T follicular helper cell (primary cell): ENCODE results near the gene NBEA.

Experiments used
- DNase-seq: peaks from one replicate; pipeline ENCODE4 v3.0.0-alpha.2; 2020; ENCODE audit warnings: low read depth

NBEA gene

DNA sequence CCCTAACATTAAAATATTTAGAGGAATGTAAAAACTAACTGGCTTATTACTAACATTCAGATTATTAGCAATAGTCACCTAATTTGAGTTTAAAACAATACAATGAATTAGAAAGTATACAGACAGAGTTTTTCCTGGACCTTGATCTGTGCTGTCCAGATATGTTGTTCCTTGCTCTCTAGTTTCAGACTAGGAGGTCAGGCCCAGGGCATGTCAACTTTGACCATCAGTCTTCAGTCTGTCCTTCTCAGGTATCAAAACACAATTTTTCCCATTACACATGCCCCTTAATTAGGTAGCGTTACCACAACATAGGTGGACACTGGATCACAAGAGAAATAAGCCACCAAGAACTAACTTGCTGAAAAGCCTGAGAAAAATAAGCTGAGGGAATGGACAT is 337.4 kb downstream of the NBEA start:
- DNase-seq: no peak

DNA sequence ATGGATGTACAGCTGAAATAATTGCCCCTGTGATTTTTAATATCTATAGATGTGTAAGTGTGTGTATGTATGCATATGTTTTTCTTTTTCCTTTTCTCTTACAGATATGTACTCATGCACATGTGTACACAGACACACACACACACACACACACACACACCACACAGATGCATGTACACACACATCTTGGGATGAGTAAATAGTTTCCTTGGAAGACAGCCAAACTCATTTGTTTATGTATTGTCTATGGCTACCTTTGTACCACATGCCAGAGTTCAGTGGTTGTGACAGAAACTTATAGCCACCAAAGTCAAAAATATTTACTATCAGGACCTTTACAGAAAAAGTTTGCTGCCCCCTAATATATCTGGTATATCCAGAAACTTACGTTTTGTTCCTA is 341.8 kb downstream of the NBEA start:
- no peak for DNase-seq

DNA sequence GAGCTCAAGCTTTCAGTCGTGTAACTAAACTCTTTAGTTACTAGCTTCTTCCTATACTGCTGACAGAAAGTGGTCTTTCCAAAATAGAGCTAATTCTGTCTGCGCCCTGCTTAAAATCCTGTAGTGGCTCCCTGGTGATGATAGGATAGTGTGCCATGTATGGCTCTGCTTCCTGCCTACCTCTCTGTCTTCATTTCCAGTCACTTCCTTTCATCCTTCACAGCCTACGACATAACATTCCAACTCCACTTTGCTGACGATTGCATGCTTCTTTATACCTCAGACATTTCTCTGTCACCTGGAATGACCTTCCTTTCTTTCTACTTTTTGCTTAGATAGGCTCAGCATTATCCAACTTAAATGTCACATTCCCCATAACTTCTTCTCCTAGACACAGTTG is 343.6 kb downstream of the NBEA start:
- no peak for DNase-seq

DNA sequence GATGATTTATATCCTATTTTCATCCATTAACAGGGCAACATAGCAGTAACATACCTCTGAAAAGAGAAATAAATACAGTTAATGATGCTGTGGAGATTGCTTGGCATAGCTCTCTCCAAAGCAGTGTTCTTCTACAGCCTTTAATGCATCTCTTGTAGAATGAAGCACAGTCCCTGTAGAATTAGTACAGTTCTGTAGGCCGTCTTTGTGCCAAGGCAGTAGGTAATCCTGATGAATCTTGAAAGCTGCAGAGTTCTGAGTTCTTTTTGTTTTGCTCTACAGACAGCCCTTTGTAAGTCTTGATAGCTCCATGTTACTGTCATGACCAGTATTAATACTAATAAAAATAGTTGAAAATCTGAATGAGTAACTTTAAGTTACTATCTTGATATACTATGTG is 350.3 kb downstream of the NBEA start:
- no peak for DNase-seq

DNA sequence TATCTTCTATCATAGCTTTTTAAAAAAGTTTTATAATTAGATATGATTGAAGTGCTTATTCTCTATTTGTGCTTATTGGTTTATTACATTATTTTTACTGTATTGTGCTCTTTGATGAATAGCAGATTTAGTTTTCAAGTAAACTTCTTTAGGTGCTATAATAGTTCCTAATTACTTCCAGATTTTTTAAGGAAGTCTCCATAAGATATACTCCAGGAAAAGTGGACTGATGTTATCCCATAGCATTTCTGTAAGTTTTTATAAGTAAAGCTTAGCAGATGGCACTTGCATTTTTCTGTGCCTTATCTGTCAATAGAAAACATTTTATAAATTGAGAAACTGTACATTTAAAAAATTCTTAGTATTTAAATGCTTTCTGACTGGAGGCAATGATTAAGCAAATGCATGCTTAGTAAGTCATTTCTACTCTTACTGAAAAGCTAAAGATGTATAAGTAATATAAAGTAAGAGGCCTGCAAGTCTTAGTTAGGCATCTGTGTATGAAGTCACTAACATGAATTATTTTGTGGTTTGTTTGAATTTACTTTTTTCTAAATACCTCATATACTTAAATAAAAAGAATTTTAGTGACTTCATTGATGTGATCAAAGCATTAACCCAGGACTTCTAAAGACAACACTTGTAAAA is 351.6 kb downstream of the NBEA start:
- DNase-seq: no peak

DNA sequence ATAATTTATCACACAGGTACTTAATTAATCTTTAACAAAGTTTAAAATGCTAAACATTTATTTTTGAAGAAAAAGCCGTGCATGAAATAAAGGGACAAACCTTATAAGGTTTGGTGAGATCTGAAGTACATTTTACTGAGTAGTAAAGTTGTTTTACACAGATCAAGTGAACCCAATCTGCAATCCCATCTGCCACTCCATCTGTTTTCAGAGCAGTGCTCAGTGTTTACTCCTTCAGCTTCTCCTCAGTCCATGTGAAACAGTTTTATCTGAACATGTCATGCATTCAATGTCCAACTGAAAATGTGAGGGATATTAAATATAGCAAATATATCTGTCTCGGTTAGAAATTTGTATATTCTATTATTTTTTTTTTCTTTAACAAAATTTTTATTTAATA is 367.6 kb downstream of the NBEA start:
- DNase-seq: no peak

DNA sequence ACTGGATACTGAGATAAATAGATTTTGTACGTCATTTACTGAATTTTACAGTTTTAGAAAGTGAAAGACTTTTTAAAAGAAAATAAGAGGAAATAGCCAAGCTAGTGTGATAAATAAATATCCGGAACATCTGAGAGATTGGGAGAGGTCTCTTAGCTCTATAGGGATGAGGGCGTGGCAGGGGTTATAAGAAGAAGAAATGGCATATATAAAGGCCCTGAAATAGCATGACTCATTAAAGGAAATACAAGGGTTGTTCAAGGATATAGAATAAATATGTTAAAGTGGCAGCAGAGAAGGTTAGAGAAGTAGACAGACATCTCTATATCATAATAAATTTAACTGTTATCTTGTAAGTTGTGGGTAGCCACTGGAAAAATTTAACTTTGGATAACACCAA is 390.1 kb downstream of the NBEA start:
- no peak for DNase-seq

DNA sequence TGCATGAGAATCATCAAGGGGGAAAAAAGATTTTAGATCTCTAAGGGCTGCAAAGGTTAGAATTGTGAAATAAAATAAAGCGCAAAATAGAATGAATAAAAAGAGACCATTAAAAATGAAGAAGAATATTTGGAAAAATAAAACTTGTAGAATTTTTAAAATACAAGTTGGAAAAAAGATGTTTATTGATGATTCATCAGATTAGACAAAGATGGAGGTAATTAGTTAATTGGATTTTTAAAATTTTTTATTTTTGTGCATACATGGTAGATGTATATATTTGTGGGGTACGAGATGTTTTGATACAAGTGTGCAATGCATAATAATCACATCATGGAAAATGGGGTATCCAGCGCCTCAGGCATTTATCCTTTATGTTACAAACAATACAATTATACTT is 391.1 kb downstream of the NBEA start:
- DNase-seq: no peak

DNA sequence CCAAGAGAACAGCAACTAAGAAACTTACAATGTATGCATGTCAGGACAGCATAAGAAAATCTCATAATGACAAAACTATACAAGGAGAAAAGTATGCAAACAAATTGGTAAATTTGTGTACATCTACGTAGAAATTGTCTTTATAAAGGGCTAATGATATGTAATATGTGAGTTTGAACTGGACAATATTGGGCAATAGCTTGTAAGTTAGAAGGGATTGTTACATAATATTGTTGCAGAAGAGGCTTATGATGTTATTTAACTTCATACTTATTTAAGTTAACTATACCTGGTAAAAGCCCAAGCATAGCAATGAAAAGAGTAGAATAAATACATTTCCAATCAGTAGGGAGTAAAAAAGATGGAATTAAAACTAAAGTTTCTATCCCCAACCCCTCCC is 400.4 kb downstream of the NBEA start:
- DNase-seq: no peak

DNA sequence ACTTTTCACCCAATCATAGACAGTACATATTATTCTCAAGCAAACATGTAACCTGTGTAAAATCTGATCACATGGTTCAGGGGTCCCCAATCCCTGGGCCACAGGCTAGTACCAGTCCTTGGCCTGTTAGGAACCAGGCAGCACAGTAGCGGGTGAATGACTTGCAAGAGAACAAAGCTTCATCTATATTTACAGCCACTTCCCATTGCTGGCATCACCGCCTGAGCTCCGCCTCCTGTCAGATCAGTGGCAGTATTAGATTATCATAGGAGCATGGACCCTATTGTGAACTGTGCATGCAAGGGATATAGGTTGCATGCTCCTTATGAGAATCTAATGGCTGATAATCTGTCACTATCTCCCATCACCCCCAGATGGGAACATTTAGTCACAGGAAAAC is 401.3 kb downstream of the NBEA start:
- DNase-seq: no peak

DNA sequence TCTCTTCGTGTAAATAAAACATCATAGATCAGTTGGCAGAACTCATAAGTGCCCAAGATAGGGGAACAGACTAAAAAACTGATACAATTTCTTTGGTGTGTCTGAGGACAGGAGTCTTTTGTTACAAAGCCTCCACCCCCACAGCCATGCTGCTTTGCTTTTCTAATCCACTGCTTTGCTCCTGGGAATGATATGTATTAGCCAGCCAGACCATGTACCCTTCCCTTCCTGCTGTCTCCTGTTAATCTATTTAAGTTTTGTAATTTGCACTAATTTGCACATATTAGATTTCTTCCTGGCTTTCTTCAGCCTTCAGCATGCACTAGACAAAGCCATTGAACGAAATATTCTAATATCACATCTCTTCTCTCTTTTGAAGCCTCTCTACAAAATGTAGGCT is 403.9 kb downstream of the NBEA start:
- no peak for DNase-seq

DNA sequence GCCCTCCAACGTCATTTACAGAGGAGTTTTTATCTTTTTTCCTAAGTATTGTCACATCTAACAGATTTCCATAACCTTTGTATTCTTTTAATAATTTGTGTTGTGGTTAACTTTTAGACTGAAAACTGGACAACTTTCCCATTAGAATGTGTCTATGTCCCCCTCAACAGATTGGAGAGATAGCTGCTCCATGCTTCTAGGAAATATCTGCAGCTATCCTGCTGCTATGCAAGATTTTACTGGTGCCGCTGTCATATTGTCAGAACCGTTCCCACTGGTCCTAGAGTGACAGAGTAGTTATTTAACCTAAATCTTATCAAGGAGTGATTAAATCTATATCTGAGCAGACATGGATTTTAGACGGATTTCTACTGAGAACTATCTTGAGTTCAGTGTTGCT is 404.4 kb downstream of the NBEA start:
- DNase-seq: no peak

DNA sequence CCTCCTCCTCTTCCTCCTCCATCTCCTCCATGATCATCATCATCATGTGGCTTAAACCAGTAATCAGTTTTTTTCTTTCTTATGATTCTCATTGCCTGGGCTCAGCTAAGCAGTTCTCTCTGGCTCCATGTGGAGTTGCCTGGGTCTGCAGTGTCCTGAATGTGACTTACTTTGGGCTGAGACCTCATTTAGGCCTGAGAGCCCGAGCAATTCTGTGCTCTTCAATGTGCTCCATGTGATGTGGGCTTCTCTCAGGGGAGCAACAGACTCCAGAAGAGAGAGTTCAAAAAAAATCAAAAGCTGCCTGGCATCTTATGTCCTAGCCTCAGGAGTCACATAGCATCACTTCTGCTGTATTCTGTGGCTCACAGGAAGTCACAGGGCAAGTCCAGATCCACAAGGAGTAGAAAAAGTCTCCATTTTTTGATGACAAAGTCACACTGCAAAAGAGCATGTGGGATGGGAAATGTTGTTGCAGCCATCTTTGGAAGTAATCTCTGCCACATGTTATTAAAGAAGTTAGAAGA is 405.7 kb downstream of the NBEA start:
- DNase-seq: no peak

DNA sequence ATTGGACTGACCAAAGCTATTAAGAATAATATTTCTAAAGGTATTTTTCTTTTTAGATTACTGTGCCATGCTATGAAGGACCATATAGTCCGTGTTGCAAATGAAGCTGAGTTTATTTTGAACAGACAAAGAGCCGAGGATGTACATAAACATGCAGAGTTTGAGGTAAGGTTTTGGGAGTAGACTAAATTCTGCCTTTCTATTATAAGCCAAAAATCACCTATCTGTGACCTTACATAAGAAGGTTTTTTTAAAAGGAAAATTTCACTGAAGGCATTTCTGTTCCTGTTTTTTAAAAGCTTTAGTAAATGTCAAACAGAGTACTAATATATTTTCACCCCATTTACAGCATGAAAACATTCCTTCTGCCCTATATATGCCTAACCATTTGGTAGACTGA is 407.0 kb downstream of the NBEA start:
- DNase-seq: no peak

DNA sequence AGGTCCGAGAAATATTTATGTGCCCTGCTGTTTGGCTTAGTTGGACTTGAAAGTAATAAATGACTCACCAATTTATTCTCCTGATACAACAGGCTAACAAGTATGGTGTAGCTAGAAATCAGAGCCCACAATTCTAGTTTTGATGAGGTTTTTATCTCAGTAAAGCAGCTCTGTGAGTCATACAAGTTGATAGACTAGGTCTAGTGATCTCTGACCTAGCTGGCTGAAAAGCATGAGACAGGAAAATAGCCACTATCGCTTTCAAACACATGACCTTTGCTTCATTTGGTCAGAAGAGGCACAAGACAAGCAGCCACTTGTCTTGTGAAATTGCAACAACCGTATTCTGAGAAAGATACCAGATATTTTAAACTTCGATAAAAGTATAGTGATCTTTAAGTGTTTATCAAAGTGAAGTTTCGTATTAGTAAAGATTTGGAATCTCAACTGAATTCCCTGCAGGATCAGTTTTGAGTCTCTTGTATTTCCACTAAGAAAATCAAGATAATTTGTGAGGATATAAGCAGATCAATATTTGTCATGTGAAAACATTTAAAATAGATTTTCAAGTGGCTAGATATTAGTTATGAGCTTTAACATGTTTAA is 407.7 kb downstream of the NBEA start:
- no peak for DNase-seq

DNA sequence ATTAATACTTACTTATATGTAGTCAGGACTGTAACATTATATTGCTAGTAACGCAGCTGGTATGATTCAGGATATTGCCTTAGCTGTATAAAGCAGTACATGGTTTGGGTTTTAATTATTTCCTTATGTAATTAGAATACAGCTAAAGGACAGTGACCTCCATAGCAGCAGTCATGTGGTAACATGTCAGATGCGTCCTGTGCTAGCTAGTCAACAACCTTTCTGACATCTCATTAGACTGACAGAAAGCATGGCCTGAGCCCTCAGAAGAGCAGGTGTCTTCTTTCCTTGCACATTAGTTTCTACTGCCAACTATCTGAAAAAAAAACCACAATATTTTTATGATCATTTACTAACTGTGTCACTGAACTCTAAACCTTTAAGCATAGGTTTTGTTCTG is 412.2 kb downstream of the NBEA start:
- DNase-seq: no peak

DNA sequence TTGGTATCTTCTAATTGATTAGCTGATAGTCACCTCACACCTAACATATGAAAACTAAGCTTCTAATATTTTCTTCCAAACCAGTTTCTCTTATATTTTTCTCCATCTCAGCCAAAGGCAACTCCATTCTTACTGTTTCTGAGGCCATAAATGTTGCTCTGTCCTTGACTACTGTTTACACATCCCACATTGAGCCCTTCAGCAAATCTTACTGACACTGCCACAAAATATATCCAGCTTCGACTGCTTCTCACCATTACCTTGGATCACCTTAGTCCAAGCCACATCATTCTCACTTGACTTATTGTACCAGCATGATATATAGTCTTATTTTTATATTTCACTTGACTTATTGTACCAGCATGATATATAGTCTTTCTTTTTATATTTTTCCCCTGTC is 412.8 kb downstream of the NBEA start:
- DNase-seq: no peak

DNA sequence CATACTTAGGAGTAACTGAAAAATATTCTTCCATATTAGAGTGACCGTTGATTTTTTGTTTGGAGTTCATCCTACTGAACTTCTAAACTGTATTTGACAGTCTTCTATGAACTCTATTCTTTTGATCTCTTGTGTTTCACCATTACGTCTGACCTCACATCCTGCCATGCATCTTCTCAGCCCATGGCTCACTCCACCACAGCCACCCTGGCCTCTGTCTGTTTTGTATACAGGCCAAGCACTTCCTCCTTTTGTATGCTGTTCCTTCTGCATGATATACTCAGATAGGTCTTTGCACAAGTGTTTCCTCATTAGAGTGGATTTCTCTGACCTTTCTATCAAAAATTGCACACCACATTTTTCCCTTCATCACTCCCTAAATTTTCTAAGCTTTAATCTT is 414.5 kb downstream of the NBEA start:
- DNase-seq: no peak

DNA sequence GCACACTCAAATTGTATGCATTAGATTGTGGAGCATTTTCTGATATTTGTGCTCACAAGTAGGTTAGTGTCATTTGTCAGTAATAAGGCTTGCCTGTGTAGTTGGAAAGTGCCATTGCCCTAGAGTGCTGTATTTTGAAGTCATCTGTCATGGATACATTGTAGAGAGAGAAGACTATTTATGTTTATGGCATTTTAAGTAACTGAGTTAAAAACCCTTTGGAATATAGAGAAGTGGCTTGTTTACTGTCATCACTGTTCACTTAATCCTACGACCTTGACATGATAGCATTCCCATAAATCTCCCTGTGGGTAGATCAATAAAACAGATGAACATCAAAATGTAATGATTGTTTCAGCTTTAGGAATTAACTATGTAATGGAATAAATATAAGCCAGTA is 423.8 kb downstream of the NBEA start:
- no peak for DNase-seq

DNA sequence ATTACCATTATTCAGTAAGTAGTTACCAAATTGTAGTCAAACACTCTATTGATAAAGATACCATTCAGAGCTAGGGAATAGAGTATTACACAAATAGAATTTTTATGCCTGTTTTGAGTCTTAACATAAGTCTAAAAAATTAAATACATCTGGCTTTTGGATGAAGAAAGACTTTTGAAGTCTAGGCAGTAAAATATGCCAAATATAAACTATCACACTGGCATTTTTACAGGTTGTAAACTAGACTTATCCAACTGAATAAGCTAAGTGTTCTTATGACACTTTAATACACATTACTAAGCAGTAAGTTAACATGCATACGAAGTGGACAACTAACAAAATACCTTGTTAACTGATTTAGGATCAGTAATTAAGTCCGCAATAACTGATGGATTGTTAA is 425.5 kb downstream of the NBEA start:
- DNase-seq: no peak

DNA sequence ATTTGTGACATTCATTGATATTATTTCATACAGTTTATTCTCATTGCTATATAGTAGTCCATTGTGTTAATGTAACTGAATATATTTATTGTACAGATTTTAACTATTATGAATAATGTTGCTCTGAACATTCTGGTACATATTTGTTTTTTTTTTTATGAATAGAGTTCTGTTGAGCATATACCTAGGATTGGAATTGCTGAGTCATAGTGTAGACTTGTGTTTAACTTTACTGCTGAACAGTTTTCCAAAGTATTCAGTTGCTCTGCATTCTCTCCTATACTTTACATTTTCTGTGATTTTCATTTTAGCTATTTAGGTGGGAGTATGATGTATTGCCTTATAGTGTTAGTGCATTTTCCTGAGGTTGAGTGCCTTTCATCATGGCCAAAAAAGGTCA is 436.9 kb downstream of the NBEA start:
- DNase-seq: no peak

DNA sequence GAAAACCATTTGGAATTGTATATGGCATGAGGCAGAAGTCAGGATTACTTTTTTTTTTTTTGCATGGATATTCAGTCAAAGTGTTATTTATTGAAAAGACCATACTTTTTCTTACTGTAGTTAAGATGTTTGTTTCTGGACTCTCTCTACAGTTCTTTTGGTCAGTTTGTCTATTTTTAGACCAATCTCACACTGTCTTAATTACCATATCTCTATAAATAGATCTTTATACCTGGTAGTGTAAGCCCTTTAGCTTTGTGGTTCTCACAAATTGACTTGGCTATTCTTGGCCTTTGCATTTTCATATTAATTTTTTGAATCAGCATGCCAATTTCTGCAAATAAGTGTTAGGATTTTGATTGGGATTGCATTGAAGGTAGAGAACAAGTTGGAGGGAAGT is 437.6 kb downstream of the NBEA start:
- DNase-seq: no peak

DNA sequence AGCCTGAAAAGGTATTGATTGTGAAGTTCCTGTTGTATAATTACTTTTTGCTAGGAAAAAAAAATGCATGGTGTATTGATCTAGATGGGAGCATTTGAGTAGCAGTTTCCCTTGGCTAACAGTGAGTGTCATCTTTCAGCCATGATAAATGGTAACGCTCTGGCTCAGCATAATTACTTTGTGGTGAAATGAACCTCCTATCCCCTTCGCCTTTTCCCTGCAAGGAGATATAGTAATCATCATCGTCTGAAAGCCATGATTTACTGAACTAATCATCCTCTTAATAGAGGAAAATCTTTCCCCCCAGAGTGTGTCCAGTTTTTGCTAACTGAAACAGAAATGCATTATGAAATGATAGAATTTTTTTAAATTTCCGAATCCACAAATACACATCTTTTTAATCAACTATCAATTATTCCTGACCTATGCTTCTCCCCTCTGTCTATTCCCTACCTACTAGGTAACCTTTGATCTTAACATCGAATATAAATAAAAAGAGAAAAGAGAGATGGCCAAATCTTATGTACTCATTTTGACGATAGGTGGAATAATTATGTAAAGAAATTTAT is 445.7 kb downstream of the NBEA start:
- no peak for DNase-seq
